ENCODE data around the gene NDUFAF8. TPM values are rescaled to one million over a fixed set of nuclear protein-coding genes. Genes with fewer than 3 reads are reported as not detected.

Gene NDUFAF8
- total RNA-seq, 4 donors from 2014 or later, result 16.9 to 38.4 (median 22.3) TPM

DNA sequence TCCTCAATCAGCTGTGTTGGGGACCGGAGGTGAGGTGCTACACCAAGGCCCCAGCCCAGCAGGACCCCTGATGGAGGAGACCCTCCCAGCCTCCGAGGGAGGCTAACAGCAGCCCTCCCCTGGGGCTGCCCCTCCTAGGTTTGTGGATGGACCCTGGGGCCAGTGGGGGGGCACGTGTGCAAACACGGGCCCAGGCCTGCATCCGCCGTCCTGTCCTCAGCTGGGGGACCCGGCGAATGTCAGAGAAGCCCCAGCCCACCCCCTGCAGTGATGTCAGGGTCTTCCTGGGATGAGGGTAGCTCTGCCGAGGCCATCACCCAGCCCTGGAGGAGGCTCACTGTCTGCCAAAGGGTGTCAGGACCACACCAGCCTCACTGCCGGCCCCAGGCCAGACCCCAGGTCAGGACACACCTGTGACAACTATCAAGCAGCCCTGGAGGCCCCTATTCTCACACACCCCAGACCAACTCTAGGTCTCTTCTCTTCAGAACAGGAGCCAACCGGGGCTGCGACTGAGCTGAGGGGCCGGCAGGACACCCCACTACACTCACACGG is 43.1 kb upstream of the NDUFAF8 start:
- Histone ChIP-seq H3K36me3 (peaks cover 0 to 82% of the 10 kb centered on the region in 2 donors), H3K27ac (no peak overlapping the region), H3K4me1 (peaks cover 0 to 4% (median 0%) of the 10 kb centered on the region in 3 donors), H3K4me3 (no peak overlapping the region), H3K27me3 (no peaks in the 10 kb centered on the region), H3K9me3 (no peaks in the 10 kb centered on the region)
- no peak for ATAC-seq
- WGBS, 2 donors (ENCODE audit: low coverage in 1 of 2), result no CpG with 5 or more reads among the region's 14 CpGs
- TF ChIP-seq, protein P1, sequence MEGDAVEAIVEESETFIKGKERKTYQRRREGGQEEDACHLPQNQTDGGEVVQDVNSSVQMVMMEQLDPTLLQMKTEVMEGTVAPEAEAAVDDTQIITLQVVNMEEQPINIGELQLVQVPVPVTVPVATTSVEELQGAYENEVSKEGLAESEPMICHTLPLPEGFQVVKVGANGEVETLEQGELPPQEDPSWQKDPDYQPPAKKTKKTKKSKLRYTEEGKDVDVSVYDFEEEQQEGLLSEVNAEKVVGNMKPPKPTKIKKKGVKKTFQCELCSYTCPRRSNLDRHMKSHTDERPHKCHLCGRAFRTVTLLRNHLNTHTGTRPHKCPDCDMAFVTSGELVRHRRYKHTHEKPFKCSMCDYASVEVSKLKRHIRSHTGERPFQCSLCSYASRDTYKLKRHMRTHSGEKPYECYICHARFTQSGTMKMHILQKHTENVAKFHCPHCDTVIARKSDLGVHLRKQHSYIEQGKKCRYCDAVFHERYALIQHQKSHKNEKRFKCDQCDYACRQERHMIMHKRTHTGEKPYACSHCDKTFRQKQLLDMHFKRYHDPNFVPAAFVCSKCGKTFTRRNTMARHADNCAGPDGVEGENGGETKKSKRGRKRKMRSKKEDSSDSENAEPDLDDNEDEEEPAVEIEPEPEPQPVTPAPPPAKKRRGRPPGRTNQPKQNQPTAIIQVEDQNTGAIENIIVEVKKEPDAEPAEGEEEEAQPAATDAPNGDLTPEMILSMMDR (IDR thresholded peaks at IDR 0.05), result no peak
- TF ChIP-seq EP300 (IDR thresholded peaks at IDR 0.05), result no peak

DNA sequence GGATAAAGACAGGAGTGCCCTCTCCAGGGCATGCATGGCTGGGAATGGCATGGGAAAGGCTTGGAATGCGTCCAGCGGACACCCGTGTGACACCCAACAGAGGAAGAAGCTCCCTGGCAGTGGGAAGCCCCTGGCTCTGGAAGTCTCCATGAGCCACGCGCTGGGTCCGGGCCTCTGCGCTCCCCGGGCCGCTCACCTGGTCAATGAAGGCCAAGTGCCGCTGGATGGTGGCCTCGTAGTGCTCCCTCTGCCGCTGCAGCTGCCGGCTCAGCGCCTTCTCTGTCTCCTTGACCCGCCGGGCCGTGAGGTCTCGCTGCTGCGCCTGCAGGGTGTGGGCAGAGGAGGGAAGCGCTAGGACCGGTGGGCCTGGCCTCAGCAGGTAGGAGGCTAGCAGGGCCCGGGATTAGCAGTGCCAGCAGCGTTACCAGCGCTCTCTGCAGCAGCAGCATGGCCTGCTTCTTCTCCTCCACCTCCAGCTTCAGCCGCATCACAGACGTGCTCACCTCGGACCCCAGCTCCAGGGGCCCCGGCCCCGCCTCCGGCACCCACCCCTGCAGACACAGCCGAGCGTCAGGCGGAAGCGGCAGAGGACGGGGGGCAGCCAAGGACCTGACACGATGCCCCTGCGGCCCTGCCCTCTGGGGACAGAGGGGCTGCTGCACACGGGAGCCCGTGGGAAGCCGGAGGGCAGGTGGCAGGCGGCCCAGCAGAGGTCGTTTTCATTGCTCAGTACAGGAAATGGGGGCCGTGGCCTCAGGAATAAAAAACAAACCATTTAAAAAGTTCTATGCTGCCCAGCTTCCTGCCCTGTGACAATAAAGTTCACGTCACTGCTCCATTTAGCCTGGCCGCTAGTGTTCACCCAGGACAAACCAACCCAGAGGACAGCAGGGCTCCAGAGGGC is 42.4 kb upstream of the NDUFAF8 start:
- Histone ChIP-seq H3K27me3 (no peaks in the 10 kb centered on the region), H3K4me1 (peaks cover 0 to 4% (median 0%) of the 10 kb centered on the region in 3 donors), H3K27ac (peak overlapping the region in 1 of 4 donors; percentile 32), H3K36me3 (peaks cover 0 to 75% of the 10 kb centered on the region in 2 donors), H3K4me3 (no peak overlapping the region), H3K9me3 (no peaks in the 10 kb centered on the region)
- 100% methylated on average over 1 of the region's 45 CpGs; no CpG with 5 or more reads in 1 of the 2 donors for WGBS, 2 donors (ENCODE audit: low coverage in 1 of 2)
- peak; percentile 23 for ATAC-seq
- TF ChIP-seq, protein P1 (IDR thresholded peaks at IDR 0.05), result no peak
- no peak for TF ChIP-seq POLR2AphosphoS5 (IDR thresholded peaks at IDR 0.05)

DNA sequence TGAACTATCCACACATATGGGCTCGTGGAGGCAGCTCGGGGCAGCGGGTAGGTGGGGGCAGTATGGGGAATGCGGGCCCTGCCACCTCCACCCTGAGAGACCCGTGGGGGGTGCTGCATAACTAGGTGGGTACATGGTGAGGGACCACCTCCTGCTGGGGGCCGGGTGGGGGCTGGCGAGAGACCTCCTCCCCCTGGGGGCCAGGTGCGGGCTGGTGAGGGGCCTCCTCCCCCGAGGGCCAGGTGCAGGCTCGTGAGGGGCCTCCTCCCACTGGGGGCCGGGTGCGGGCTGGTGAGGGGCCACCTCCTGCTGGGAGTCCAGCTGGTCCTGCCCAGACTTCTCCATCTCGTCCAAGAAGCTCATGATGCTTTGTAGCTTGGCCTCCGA is 41.7 kb upstream of the NDUFAF8 start:
- Histone ChIP-seq H3K27me3 (no peaks in the 10 kb centered on the region), H3K4me3 (no peak overlapping the region), H3K36me3 (peaks cover 0 to 73% of the 10 kb centered on the region in 2 donors), H3K9me3 (no peaks in the 10 kb centered on the region), H3K27ac (peak overlapping the region in 1 of 4 donors; percentile 32), H3K4me1 (peaks cover 0 to 4% (median 0%) of the 10 kb centered on the region in 3 donors)
- TF ChIP-seq, protein P1 (IDR thresholded peaks at IDR 0.05), result no peak
- TF ChIP-seq POLR2AphosphoS5 (IDR thresholded peaks at IDR 0.05) (no peak), POLR2A (IDR thresholded peaks at IDR 0.05) (no peak), EP300 (IDR thresholded peaks at IDR 0.05) (no peak)
- WGBS, 2 donors (ENCODE audit: low coverage in 1 of 2), result no CpG with 5 or more reads among the region's 14 CpGs
- peak; percentile 14 for ATAC-seq

DNA sequence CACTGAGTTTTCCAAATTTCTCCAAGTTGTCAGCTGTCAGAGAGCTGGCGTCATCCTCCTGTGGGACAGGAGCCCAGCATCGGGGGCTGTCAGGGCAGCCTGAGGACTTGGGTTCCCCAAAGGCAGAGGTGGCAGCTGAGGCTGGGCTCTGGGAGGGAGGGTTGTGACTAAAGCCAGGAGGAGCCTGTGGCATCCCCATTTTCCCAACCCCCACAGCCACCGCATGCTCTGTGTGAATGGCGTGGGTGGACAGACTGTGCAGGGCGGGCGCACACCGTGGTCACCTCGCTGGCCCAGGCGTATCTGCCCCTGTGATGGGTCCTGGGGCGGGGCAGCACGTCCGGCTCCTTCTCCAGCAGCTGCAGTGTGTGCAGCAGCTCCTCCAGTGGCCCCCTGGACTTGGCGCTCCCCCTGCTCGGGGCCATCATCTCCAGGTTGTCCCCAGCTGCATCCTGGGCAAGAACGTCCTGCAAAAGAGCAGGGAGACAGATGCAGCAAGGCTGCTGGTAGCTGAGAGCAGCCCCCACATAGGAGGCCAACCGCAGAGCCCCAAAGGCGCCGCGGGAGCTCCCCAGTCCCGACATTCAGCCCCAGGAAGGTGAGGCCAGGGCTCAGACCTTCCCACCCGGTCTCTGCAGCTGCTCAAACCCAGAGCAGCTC is 41.2 kb upstream of the NDUFAF8 start:
- no CpG with 5 or more reads among the region's 21 CpGs for WGBS, 2 donors (ENCODE audit: low coverage in 1 of 2)
- TF ChIP-seq, protein P1 (IDR thresholded peaks at IDR 0.05), result no peak
- TF ChIP-seq EP300 (IDR thresholded peaks at IDR 0.05) (no peak), POLR2A (IDR thresholded peaks at IDR 0.05) (no peak), POLR2AphosphoS5 (IDR thresholded peaks at IDR 0.05) (no peak)
- H3K27me3 ChIP-seq, result no peaks in the 10 kb centered on the region

More for the DNA sequence above, 41.2 kb upstream of the NDUFAF8 start:
- Histone ChIP-seq H3K36me3 (peaks cover 0 to 77% of the 10 kb centered on the region in 2 donors), H3K4me1 (peaks cover 0 to 4% (median 0%) of the 10 kb centered on the region in 3 donors), H3K9me3 (no peaks in the 10 kb centered on the region), H3K27ac (peak overlapping the region in 1 of 4 donors; percentile 32), H3K4me3 (no peak overlapping the region)
- ATAC-seq, result no peak

All from gastroesophageal sphincter (tissue), 4 donors.